Mucosa of descending colon (tissue), 3 donors: ENCODE measurements around the gene SPRR3. TPM values are rescaled to one million over a fixed set of nuclear protein-coding genes. Genes with fewer than 3 reads are reported as not detected.

Experiments used
- ATAC-seq: fragments of 200-7000 bp; cut with Tn5 transposase; one replicate; pipeline ENCODE4 v1.9.1; 2020; ENCODE audit warnings: mild to moderate bottlenecking, moderate library complexity
- DNase-seq, 3 donors: peaks; one replicate each; pipeline ENCODE4 v3.0.0-alpha.2; 2020
- H3K36me3 ChIP-seq: fragments of 200-600 bp; one replicate; pipeline ENCODE4 v1.8.0; 2021; ENCODE audit warnings: low read depth, mild to moderate bottlenecking
- H3K4me1 ChIP-seq: fragments of 200-600 bp; one replicate; pipeline ENCODE4 v1.8.0; 2021; ENCODE audit warnings: low read depth, mild to moderate bottlenecking
- H3K4me3 ChIP-seq: fragments of 200-600 bp; one replicate; pipeline ENCODE4 v1.8.0; 2021; ENCODE audit warnings: mild to moderate bottlenecking
- H3K9me3 ChIP-seq: fragments of 200-600 bp; one replicate; pipeline ENCODE4 v1.8.0; 2021; ENCODE audit warnings: mild to moderate bottlenecking
- intact Hi-C, 2 donors: fragments of 100-400 bp; cut with DNase I in 1 of 2; cut with micrococcal nuclease in 1 of 2; formaldehyde crosslinking; loops; one replicate each; pipeline versions ENCODE4 v1.11.0 to v1.11.1; 2022; cut with DNase I, micrococcal nuclease
- total RNA-seq, 3 donors: library from RNA; stranded (reverse); fragmentation: NEBNext Ultra II Directional in 2 of 3; extraction: Animal tissue kit (Norgen Biotek cat#: 25700) in 2 of 3; gene quantifications; one replicate each; pipeline versions ENCODE4 v1.2.1 to v1.2.4, GENCODE V29; 2021 to 2023
- TF ChIP-seq, protein P1 (sequence below): fragments of 200-600 bp; IDR thresholded peaks from one replicate; pipeline ENCODE4 v1.8.0; 2022; ENCODE audit warnings: antibody characterized with exemption, mild to moderate bottlenecking
- donor health status: DM: no; HTN: no; CAD: no; lungs with moderate emphysema.
- donor health status: DM: no; HTN: no; CAD: no.
- donor health status: DM: no; HTN: yes; CAD: no.

Gene SPRR3
- total RNA-seq, 3 donors from 2014 or later: 0.93 TPM; not detected in 2

DNA sequence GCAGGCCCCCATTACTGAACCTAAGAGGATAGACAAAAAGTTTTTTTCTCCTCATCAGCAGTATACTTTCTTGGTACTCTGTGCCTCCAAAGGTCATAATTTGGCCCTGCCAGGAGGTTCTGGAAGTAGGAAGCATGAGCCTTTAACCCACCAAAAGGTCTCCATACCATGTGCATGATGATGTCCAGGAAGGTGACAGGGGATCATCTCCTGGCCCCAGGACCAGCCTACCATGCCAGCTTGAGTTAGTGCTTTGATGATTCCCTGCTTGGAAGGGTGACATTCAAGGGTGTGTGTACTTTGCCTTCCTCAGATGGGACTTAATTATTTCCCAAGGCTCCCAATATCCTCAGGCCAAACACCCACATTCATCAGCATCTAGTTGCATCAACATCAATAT, 23.9 kb upstream of the SPRR3 start:
- ATAC-seq: no peak

DNA sequence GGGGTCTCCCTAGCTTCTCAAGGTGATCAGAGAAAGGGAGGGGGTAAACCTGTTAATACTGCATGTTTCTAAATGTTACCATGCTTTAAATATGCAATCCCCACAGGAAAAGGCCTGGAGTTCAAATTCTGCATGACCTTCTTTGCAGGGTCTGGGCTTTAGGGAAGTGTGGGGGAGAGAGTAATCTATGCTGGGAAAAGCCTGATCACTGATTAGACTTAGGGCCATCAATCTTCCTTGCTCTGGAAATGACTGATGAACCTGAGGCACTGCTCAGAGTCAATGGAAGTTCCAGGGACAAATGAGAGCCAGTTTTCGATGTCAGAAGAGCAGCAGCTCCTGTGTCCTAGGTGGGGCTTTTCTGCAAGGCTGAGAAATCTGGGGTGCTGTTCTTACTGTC, 20.9 kb upstream of the SPRR3 start:
- H3K4me3 ChIP-seq: no peak overlapping the region
- ATAC-seq (no peak), DNase-seq (no peak)
- H3K36me3 ChIP-seq: no peaks in the 10 kb centered on the region
- no peaks in the 10 kb centered on the region for H3K9me3 ChIP-seq
- H3K4me1 ChIP-seq: no peaks in the 10 kb centered on the region
- TF ChIP-seq, protein P1, sequence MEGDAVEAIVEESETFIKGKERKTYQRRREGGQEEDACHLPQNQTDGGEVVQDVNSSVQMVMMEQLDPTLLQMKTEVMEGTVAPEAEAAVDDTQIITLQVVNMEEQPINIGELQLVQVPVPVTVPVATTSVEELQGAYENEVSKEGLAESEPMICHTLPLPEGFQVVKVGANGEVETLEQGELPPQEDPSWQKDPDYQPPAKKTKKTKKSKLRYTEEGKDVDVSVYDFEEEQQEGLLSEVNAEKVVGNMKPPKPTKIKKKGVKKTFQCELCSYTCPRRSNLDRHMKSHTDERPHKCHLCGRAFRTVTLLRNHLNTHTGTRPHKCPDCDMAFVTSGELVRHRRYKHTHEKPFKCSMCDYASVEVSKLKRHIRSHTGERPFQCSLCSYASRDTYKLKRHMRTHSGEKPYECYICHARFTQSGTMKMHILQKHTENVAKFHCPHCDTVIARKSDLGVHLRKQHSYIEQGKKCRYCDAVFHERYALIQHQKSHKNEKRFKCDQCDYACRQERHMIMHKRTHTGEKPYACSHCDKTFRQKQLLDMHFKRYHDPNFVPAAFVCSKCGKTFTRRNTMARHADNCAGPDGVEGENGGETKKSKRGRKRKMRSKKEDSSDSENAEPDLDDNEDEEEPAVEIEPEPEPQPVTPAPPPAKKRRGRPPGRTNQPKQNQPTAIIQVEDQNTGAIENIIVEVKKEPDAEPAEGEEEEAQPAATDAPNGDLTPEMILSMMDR: no peak
- intact Hi-C loops: no loop called here

More for the DNA sequence above, 23.9 kb upstream of the SPRR3 start:
- no peak overlapping the region for H3K4me3 ChIP-seq
- TF ChIP-seq, protein P1: no peak
- no peaks in the 10 kb centered on the region for H3K4me1 ChIP-seq
- intact Hi-C loops: no loop called here
- no peaks in the 10 kb centered on the region for H3K9me3 ChIP-seq
- H3K36me3 ChIP-seq: no peaks in the 10 kb centered on the region
- DNase-seq: no peak

DNA sequence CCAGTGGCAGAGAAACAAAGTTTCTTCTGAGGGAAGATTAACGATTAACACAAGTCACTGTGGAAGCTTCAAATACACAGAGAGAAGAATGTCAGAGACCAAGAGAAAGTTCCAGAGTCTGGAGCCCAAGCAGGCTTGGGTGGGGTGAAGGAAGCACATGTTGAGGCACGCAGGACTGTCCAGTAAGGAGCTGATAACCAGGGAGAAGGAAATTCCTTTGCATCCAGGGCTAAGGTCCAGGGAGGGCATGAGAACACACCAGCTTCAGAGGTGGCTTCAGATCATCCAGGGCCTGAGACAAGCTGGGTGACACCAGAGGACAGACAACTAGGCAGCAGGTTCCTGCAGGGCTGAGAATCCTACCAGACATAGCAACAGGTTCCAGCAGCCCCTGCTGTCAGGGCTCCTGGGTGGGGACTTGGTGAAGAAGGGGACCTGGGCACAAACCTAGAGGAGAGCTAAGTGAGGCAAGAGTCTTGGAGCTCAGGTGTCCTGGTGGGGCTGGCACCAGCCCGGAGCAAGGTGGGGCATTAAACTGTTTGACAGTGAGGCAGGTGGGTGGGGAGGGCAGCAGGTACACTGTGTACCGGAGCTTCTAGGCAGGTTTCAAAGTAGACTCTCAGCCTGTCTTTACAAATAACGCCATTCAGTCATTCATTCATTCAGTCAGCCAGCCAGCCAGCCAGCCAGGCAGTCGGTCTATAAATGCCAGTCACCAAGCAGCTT, 20.2 kb upstream of the SPRR3 start:
- Histone ChIP-seq H3K36me3 (no peaks in the 10 kb centered on the region), H3K4me3 (no peak overlapping the region), H3K4me1 (no peaks in the 10 kb centered on the region), H3K9me3 (no peaks in the 10 kb centered on the region)
- intact Hi-C loops: no loop called here
- ATAC-seq: no peak
- no peak for DNase-seq
- TF ChIP-seq, protein P1: no peak

DNA sequence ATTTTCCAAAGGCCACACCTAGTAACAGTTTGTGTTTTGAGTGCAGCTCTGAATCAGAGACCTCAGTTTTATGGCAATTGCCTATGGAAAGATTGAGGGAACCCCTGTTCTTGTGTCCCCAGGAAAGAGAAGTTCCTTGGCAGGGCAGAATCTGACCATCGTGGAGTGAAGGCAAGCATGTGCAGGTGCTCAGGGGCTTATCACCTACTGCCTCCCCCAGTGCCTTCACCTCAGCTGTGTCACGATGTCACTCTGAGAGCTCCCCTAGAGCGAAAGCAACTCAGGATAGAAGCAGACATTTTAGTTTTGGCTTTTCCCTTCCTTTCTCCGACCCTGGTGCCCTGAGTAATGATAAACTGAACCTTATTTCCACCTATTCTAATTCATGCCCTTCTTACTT, 19.5 kb upstream of the SPRR3 start:
- intact Hi-C loops: no loop called here
- H3K4me3 ChIP-seq: no peak overlapping the region

DNA sequence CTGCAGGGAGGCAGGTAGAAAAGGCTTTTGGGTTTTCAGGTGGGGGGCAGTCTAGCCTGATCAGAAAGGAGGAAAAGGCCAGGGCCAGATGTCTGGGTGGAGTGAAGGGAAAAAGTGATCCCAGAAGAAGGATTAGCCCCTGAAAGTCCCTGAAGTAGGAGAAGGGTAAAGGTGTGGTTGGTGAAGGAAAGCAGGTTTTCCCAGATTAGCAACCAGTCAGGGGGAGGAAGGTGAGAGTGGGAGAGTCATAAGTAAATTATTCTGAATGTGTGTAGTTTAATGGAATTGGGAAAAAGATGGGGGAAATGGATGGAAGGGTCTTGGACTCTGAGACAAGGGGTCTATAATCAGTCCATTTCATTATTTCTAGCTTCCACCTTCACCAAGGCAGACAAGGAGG, 18.3 kb upstream of the SPRR3 start:
- ATAC-seq: no peak
- Histone ChIP-seq H3K9me3 (no peaks in the 10 kb centered on the region), H3K36me3 (no peaks in the 10 kb centered on the region), H3K4me3 (no peak overlapping the region), H3K4me1 (no peaks in the 10 kb centered on the region)
- intact Hi-C loops: no loop called here
- DNase-seq: no peak
- TF ChIP-seq, protein P1: no peak

More for the DNA sequence above, 19.5 kb upstream of the SPRR3 start:
- no peaks in the 10 kb centered on the region for H3K36me3 ChIP-seq
- DNase-seq (no peak), ATAC-seq (no peak)
- no peaks in the 10 kb centered on the region for H3K9me3 ChIP-seq
- H3K4me1 ChIP-seq: no peaks in the 10 kb centered on the region
- TF ChIP-seq, protein P1: no peak
